Measurements from ENCODE around the gene CEP95.
"Not testable (repeated sequence)": the region's sequence is repeated elsewhere in the genome, so short reads cannot be mapped to it uniquely, and the experiment has no call there.

CEP95 gene

GRCh38 chr17:64527914-64528313 is 21.1 kb downstream of the CEP95 start:
- no peak for DNase-seq

DNA sequence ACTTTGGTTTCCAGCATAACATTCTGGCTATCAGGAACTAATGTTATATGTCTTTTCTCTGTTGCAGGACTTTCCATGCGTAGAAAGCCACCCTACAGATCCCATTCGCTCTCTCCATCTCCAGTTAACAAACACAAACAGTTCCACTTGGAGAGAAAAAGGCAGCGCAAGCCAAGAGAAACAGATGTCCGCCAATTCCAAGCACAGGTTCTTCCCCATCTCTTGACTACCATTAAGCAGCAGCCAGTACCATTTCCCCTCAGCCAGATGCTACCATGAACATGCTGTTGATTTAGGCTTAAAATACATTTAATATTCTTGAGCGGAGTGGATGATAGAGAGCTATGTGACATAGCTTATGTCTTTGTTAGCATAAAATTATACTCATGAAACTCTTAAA is 22.4 kb downstream of the CEP95 start:
- no peak for DNase-seq

DNA sequence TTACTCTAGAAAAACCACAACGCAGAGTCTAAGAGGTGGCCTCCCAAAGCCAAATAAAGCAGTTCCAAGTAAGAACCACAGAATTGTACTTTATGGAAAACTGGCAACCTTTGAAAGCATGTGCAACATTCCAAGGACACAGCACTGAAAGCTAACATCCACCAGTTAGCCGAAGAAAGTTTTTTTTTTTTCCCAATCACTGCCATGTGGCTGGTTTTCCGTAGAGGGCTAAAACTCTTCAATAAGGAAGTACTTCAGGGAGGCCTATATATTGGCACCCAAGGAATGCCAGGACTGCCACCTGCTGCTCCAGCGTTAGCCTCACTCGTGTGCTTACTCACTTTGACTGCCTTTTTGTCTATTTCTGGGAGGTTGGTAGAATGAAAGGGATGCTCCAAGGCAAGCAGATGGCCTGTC is 25.2 kb downstream of the CEP95 start:
- DNase-seq = no peak

GRCh38 chr17:64532409-64532808 is 25.6 kb downstream of the CEP95 start:
- DNase-seq = no peak

DNA sequence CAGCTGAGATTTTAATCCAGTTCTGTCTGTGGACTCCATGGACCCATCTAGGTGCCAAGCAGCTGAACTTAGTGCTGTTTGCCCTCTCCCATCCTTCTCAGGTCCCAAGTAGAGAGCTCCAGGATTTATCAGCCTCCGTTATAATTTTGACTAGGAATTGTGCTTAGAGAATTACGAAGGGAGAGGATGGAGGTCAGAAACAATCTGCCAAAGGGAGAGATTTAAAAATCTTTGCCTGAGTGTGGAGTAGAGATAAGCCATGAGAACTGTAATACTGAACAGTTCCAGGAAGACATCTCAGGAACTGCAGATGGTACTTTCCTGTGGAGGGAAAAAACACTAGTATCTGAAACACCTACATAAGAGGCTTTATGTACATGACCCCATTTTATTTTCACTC is 27.0 kb downstream of the CEP95 start:
- no peak for DNase-seq

- peak in 1 of 2 experiments; percentile 28 for DNase-seq
Measured at GRCh38 chr17:64534187-64534586, 27.4 kb downstream of the CEP95 start.

GRCh38 chr17:64535357-64535756 is 28.6 kb downstream of the CEP95 start:
- no peak for DNase-seq

DNA sequence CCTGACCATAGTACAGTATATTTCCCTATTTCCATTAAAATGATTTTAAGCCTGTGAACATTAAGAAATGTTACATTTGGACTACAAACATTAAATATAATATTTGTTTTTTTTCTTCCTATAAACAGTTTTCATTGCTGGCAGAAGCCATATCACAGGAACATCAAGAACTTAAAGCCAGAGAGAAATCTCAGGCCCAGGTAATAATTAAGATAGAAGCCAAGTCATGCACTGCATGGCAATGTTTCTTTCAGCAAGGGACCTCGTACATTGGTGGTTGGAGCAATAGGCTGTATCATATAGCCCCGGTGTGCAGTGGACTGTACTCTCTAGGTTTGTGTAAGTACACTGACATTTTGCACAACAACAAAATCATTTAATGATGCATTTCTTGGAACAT is 30.1 kb downstream of the CEP95 start:
- DNase-seq = no peak

DNA sequence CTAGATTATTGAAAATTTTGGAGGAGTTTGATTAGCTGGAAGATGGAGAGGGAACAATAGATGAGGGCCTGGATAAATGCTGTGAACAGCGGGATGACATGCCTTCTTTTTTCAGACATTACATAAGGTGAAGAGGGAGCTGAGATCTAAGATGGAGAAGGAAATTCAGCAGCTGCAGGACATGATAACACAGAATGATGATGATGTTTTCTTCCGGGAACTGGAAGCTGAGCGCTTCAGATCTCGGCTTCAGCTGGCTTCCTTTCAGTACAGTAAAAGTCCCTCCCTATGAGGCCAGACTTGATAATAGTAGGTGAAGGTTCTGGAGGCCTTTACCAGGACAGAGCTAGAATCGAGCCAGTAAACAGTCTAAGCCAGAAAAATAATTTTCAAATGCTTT is 30.7 kb downstream of the CEP95 start:
- no peak for DNase-seq

- DNase-seq = no peak
Measured at GRCh38 chr17:64538508-64539130, 31.8 kb downstream of the CEP95 start.

DNA sequence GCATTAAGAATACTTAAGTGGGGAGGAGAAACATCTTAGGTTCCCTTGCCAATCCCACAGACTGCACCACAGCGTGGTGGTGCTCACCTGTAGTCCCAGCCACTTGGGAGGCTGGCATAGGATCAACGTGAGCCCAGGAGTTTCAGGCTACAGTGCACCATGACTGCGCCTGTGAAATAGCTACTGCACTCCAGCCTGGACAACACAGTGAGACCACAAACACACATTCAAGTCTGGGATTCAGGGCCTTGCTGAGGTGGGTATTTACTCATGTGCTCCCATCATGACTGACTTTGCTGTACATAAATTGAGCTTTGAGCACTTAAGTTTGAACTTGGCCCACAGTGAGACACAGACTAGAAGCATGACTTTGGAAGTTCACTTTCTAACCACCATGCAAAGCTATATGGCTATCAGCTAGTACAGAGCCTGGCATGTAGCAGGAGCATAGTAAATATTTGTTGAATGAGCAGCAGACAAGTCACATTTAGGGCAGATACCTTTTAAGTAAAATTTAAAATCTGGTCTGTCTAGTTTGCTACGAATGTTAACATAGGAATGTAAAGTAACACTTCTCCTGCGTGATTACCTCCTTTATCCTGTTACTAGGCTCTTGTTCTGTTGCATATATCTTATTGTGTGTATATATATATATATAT is 33.5 kb downstream of the CEP95 start:
- DNase-seq = no peak

GRCh38 chr17:64544742-64545141 is 38.0 kb downstream of the CEP95 start:
- DNase-seq = no peak

DNA sequence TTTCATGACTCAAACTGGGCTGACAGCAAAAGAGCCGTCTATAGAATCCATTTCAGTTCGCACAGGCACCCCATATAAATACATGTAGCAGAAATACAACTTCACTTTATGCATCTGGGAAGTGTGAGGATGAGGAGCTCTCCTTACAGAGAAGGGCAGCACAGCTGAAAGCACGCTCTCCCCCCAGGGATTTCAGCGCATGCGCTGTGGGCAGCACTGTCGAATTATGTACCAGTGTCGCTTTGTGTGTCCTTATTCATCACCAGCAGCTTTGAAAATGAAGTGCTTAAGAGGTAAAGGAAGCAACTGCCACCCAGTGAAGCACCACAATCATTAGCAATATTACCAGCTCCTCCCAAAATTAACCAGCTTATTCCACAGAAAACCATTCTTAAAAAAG is 39.9 kb downstream of the CEP95 start:
- no peak for DNase-seq

- no peak for DNase-seq
Measured at GRCh38 chr17:64547319-64547718, 40.5 kb downstream of the CEP95 start.

DNA sequence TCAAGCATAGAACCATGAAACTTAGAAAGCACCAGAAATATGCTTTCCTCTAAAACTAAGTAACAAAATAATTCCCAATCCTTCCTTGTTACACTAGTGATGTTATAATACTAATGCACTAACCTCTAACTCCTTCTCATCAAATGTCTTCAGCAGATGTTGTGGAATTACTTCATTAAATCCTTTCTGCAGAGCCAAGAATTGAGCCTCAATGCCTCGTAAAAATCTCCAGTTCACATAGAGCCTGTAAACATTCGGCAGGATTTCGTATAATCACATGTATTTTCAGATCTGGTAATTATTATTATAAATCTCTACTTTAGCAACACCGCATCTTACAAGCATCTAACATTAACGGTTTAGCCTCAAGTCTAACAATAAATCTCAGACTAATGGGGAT is 44.7 kb downstream of the CEP95 start:
- DNase-seq = no peak

DNA sequence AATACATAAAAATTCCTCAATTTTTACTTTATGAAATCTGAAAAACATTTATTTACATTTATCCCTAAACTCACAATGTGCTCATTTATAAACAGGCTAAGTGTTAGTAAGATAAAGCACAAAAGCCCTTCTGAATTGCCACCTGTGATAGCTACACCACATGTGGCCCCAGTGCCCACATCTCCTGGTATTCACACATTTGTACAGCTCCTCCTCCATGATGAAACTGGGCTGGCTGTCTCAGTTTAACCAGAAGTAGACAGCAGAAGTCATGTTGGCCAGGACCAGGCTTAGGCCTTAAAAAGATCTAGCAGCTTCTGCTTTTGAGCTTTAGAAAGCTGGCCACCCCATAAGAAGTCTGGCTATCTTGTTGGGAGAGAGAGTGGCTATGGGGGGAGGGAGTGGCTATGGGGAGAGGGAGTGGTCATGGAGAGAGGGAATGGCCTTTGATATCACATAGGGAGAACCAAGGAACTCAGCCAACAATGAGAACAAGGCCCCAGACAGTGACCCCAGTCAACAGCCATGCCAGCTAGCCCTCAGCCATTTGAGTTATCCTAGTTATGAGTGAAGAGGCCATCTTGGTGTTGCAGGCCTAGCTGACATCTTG is 47.4 kb downstream of the CEP95 start:
- DNase-seq = no peak

DNA sequence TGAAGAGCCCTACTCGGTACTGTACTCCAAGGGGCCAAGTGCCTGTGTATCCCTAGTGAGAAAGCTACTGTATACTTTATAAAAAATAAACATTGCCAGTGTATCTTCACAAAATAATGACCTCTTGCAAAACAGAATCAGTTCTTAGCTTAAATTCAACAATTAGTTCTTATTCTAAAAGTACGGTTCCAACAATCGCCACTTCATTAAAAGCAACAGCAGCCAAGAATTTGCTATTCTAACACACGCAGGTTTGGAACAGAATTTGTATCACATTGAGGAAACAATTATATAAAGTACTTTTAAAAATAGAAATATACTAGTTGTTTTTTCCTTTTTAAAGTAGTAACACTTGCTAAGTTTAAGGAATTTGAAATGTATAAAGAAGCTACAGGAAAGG is 48.5 kb downstream of the CEP95 start:
- DNase-seq = no peak

- DNase-seq = no peak
Measured at GRCh38 chr17:64564098-64564497, 57.3 kb downstream of the CEP95 start.

- DNase-seq = no peak
Measured at GRCh38 chr17:64565563-64565962, 58.8 kb downstream of the CEP95 start.

DNA sequence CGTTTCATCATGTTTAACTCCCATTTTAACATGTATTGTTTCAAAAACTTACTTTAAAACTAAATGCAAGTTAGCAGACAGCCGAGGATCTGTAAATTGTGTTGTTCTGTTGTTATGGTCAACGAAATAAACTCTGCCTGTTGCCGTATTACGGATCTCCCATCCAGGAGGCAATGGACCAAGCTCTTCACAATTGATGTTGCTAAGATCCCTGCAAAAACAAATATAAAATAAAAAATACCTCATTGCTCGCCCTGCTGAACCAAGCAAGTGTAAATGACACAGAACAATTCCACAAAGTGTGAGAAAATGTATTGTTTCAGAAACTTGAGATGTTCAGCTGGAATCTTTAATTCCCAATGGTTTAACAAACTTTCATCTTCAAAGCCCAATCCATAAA is 65.0 kb downstream of the CEP95 start:
- DNase-seq = no peak

- no peak for DNase-seq
Measured at GRCh38 chr17:64572682-64573154, 65.9 kb downstream of the CEP95 start.

- no peak for DNase-seq
Measured at GRCh38 chr17:64573214-64573613, 66.4 kb downstream of the CEP95 start.

DNA sequence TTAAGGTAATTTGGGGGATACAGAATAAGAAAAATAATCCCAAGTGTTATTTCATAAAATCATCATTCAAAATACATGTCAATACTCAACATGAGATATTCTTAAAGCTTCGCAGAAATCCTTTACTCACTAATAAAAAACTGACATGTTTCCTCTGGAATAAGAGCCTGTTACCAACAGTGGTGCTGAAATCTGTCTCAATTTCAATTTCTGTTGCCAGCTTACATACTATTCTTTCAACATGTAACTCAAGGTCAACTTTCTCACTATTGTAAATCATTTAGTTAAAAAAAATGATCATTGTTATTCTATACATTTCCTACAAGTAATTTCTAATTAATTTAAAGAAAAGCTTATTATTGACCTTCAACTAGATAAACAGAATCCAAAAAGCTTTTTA is 67.9 kb downstream of the CEP95 start:
- no peak for DNase-seq

DNA sequence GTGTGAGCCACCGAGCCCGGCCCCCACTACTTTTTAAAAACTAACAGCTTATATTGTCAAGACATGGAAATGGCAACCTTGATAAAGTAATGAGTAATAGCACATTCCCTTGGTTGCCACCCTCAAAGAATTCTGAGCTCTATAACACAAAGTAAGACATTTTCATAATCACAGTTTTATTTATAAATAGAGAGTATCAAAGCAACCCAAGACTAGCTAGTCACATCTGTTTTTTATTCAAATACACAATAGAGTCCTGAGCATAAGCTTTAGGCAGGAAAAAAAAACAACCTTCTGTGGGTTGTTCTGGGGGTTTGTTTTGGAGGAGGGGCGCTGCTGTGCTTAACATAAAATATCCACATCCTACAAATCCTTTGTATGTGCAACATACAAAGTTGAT is 68.7 kb downstream of the CEP95 start:
- DNase-seq = no peak

- DNase-seq = not testable (repeated sequence)
Measured at GRCh38 chr17:64577025-64577424, 70.2 kb downstream of the CEP95 start.

All from activated T-cell treated with anti-CD3 and anti-CD28 coated beads, Interleukin-2, amount 50 U/mL, for 48 hours (primary cell).